Measurements from ENCODE around the gene GSG1L2.
"Not testable (repeated sequence)": the region's sequence is repeated elsewhere in the genome, so short reads cannot be mapped to it uniquely, and the experiment has no call there.

Gene GSG1L2

DNA sequence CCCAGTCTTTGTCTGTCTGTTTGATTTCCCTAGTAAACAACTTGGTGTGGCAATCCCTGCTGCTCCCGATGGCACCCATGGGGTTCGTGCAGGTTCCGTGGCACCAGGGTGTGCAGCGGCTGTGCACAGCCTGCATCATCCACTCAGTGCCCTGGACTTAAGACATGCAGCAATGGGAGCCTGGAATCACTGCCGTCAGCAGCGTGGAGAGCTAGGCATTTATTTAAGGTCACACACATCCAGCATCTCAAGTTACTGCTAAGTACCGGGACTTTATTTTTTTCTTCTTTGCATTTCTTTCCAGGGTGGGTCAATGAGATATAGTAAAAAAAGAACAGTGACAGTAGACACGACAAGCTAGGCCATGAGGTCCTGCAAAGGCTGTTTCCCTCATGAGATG, 33.3 kb downstream of the GSG1L2 start:
- DNase-seq (ENCODE audit: low read depth) = no peak

DNA sequence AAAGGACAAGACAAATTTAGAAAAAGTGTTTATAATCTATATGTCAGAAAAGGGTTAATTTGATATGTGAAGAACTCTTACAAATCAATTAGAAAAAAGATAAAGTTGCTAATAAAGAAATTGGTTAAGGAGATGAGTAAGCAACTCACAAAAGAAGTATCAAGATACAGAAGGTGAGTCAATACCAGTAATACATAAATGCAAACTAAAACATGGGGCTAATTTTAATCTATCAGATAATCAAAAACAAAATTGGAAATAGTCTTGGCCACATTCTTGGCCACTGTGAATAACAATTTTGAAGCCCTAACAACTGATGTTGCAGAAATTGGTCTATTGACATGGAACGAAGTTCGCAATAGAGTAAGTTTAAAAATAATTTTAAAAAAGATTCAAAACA, 37.3 kb downstream of the GSG1L2 start:
- DNase-seq (ENCODE audit: low read depth) = no peak

DNA sequence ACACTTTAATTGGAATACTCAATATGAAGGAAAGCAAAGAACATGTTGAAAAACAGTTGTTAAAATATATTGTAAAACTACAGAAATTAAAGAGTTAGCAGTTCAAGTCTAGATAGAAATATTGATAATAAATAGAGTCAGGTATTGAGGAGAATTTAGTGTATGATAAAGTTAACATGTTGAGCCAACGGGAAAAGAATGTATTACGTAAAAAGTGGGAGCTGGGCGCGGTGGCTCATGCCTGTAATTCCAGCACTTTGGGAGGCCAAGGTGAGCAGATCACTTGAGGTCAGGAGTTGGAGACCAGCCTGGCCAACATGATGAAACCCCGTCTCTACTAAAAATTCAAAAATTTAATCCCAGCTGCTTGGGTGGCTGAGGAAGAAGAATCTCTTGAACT, 38.4 kb downstream of the GSG1L2 start:
- DNase-seq (ENCODE audit: low read depth) = not testable (repeated sequence)

DNA sequence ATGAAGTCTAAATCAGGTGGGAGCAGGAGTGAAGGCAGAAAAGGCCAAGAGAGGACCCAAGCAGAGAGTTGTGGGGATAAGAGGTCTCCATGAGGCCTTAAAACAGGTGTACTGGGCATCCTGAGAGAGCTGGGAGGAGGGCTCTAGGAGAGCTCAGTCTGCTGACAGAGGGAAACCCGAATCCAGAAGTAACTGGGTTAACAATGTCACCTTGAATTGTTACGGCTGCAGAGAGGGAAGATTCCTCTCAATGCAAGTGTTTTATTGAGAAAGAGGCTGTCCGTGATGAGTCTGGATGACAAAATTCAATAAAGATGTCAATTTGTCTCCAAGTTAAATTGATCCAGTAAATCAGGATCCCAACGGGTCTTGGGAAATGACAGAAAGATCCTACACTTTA, 38.8 kb downstream of the GSG1L2 start:
- DNase-seq (ENCODE audit: low read depth) = no peak

DNA sequence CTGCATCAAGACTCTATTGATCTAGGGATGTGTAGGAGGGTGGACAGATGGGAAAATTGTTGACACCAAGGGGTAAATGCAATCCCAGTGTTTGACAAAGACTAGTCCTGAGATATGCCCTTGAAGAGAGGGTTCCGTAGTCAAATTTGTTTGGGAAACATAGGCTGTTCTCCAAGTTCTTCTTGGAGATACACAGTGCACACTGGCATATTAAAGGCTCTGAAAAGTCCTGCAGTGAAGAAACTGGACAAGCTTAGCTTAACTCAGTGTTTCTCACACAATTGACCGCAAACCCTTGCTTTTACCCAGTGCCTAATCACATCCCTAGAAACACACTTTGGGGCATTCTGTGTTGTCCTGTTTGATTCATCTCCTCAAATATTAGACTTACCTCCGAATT, 41.3 kb downstream of the GSG1L2 start:
- no peak for DNase-seq (ENCODE audit: low read depth)

DNA sequence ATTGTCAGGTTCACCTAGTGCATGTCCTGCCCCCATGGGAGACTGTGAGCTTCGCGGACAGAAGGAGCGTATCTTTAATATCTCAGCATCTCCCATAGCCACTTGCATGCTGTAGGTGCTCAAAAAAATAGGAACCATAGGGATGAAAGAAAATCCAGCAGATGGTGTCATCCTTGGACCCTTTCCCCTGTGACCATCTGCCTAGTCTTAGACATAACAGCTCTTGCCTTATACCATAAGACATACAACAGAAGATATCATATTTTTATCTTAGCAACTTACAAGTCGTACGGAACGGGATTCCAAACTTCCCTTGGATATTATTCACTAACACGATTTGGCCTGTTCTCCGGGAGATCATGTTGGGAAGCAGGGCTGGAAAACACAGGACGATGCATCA, 45.0 kb downstream of the GSG1L2 start:
- DNase-seq (ENCODE audit: low read depth) = no peak

DNA sequence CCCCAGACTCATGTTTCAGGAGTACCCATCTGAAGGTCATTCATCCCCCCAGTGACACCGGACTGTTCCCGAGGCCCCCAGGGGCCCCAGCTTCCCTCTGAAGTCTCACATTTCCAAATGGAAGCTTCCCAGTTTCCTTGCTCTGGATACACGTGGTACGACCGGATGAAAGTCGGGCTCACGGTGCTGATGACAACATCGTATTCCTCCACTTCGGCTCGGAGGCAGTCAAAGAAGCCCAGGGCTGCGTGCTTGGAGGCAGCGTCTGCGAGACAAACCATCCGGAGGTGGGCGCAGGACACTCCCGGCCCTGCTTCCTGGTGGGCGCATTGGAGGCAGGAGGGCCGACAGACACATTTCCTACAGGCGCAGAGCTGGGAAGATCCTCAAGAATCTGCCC, 49.2 kb downstream of the GSG1L2 start:
- DNase-seq (ENCODE audit: low read depth) = no peak

DNA sequence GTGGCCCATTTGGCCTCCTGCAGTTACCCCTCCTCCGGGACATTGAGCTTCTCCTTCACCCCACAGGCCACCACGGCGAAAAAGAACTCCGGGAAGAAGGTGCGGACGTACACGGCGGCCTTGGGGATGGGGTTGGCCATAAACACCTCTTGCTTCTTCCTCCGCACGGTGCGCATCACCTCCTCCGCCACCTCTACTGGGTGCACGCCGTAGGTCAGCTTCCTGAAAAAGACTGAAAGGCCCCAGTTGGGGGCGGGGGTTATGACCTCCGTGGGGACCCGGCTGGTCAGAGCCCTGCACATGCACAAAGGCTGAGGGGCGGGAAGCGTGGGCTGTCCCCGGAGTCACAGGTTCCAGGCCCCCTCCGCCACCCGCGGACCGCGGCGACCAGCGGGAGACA, 50.4 kb downstream of the GSG1L2 start:
- DNase-seq (ENCODE audit: low read depth) = no peak

DNA sequence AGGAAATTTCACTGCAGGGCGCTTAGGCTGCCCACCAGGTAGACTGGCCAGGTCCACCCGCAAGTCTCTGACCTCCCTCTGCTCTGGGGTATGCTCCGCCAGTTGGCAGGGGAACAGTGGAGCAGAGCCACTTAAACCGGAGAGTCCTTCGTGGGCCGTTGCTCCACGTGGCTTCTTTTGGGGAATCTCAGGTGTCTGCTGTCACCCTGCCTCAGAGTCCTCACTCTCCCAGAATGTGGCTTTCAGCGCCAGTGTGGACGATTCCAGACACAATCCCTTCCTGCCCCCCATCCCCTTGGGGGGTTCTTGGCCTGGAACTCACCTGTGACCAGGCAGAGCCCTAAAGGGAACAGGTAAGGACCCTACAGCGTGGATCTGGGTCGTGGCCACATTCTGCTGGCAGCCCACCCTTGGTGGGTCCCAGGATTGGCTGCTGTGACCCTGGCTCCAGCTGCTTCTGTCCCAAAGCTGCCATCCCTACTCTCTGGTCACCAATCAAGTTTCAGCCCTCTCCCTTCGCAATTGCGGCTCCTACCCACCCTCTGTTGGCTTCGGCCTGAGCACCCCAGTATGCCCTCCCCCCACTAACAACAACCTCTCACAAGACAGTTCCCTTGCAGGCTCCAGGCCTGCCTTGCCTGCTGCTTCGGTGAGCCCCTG, 52.7 kb downstream of the GSG1L2 start:
- DNase-seq (ENCODE audit: low read depth) = no peak

DNA sequence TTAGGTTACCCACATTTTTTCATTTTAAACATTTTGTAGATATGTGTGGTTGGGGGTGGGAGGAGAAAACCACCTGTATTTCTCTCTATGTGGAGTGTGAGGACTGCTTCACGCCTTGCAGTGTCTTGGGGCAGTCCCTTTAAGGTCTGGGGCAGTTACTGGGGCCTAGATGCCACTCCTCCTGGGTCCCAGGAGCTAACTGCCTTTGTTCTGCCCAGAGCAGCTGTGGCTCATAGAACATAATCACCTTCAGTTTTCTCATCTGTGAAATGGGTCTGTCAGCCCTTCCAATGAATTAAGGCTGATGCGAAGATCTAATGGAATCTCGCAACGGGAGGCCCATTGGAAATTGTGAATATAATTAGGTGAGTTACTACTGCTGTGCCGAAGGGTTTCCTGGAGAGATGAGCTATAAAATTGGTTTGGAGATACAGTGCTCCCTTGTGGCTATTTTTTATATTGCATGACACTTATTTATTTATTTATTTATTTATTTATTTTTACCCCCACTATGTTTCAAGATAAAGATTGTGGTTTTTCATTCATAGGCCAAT, 53.4 kb downstream of the GSG1L2 start:
- no peak for DNase-seq (ENCODE audit: low read depth)

DNA sequence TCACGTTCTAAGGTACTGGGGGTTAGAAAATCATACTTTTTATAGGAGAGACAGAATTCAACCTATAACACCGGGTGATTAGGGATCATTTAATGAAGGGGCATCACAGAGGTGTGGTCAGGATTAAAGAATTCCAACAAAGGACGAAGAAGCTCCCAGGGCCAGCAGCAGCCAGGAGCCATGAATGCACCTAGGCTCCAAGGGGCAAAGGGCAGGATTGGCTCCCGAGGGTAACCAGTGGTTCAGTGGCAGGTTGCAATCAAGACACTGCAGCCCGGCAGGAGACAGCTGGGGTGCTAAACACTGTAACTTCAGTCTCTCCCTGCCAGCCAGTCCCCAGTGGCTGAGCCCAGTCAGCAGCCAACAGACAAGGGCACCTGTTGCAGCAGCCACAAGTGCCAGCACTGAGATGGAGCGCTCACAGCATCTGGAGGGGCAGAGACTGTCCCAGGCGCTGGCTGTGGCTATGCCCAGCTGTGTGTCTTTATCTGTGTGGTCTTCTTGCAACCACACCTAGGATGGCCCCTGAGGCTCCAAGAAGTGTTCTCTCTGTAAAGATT, 54.4 kb downstream of the GSG1L2 start:
- DNase-seq (ENCODE audit: low read depth) = no peak

DNA sequence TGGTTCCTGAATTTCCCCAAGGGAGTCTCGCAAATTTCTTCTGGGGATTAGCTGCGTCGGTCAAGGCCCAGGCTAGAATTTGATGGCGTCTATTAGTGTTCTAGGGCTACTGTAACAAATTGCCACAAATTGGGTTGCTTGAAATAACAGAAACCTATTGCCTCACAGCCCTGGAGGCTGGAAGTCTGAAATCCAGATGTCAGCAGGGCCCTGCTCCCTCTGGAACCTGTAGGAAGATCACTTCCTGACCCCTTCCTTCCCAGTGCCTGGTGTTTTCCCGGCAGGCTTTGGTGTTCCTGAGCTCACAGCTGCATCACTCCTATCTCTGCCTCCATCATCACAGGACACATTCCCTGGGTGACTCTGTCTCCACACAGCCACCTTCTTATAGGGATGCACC, 54.9 kb downstream of the GSG1L2 start:
- no peak for DNase-seq (ENCODE audit: low read depth)

DNA sequence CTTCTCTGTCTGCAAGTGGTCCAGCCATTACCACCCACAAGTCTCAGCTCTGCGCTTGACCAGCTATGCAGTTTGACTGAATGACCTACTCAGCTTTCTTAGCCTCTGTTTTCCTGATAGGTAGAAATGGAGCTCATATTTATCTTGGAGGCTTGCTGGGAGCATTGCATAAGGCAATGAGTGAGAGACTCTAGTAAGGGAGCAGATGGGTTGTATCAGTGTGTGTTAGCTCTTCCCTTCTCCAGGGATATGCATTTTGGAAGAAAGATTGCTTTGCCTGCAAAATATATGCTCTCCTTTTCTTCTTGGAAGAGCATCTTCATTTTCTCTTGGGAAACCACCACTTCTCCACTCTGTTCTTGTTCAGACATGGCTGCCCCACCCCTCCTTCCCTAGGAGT, 56.6 kb downstream of the GSG1L2 start:
- no peak for DNase-seq (ENCODE audit: low read depth)

DNA sequence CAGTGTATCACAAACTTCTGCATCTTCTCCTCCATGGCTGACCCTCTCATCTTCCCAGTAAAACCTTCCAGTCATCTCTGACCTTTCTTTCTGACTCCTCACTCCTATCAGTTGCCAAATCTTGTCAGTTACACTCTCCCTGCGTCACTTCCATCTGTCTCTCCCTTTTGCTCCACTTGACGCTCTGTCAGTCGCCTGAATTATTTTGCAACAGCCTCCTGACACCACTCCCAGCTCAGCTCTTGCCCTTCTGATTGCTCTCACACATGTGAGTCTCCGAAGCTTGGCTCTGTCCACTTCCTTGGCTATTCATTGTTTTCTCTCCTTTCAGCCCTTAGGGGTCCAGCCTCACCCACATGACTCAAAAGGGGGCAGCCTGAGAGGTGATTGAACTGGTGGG, 58.2 kb downstream of the GSG1L2 start:
- DNase-seq (ENCODE audit: low read depth) = no peak

DNA sequence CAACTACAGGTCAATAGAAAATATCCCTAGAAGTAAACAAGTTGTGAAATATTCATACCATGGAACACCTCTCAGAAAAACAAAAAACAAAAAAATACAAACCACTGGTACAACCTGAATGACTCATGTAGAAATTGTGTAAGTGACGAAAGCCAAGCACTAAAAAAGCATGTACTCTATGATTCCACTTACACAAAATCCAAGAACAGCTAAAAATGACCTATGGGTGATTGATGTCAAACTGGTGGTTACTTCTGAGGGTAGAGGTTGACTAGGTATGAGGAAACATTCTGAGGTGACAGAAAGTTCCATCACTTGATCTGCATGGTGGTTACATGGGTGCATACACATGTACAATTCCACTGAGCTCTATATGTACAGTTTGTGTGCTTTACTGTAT, 61.6 kb downstream of the GSG1L2 start:
- DNase-seq (ENCODE audit: low read depth) = no peak

DNA sequence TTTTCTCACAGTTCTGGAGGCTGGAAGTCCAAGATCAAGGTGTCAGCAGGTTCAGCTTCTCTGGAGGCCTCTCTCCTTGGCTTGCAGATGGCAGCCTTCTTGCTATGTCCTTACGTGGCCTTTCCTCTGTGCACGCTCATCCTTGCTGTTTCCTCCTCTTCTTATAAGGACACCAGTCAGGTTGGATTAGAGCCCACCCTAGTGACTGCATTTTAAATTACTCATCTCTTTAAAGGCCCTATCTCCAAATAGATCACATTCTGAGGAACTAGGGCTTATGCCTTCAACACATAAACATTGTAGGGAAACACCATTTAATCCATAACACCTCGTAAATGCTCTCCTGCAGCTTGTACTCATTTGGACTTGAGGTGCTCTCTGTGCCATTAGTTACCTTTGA, 66.8 kb downstream of the GSG1L2 start:
- no peak for DNase-seq (ENCODE audit: low read depth)

All from T-helper 22 cell (primary cell).